ENCODE measurements around the gene SON.

DNA sequence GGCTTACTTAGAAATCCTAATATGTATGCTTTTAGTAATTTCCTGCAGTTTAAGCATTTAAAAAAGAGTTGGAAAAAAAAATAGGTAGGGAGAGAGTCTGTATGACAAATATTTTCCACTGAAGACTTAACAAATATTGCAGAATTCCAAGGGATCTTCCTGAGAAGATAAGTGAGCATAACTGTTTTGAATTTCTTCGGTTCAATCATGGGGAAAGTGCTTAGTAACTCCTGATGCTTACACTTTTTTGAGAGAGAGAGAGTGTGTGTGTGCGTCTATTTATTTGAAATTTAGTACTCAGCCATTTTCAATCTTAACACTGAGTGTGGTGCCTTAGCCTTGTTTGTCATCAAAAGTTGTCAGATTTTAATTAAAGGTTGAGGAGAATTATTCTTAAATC is 18.5 kb downstream of the SON start:
- TF ChIP-seq, protein P1, sequence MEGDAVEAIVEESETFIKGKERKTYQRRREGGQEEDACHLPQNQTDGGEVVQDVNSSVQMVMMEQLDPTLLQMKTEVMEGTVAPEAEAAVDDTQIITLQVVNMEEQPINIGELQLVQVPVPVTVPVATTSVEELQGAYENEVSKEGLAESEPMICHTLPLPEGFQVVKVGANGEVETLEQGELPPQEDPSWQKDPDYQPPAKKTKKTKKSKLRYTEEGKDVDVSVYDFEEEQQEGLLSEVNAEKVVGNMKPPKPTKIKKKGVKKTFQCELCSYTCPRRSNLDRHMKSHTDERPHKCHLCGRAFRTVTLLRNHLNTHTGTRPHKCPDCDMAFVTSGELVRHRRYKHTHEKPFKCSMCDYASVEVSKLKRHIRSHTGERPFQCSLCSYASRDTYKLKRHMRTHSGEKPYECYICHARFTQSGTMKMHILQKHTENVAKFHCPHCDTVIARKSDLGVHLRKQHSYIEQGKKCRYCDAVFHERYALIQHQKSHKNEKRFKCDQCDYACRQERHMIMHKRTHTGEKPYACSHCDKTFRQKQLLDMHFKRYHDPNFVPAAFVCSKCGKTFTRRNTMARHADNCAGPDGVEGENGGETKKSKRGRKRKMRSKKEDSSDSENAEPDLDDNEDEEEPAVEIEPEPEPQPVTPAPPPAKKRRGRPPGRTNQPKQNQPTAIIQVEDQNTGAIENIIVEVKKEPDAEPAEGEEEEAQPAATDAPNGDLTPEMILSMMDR (IDR thresholded peaks at IDR 0.05) = no peak
- no peak for TF ChIP-seq POLR2A (IDR thresholded peaks at IDR 0.05)

Data from right lobe of liver (tissue), 4 donors.